Renal cortex interstitium (tissue), 11 donors: Measurements from ENCODE around the gene MAD2L1BP. TPM values are rescaled to one million over a fixed set of nuclear protein-coding genes. Genes with fewer than 3 reads are reported as not detected.
A peak's percentile ranks its signal among the peaks of the same experiment; 100 is the strongest.

Experiments used
- DNase-seq, 11 donors: peaks; one replicate each; pipeline ENCODE4 v3.0.0-alpha.2; 2013; ENCODE audit warnings: low read depth in 9 of 11, low spot score in 4 of 11; ENCODE audit errors: extremely low read depth in 1 of 11
- polyA plus RNA-seq, 3 donors: library from polyadenylated mRNA; unstranded; fragments of 120-200 nt; gene quantifications; one replicate each; pipeline ENCODE4 v1.2.1, GENCODE V29; 2013; ENCODE audit not compliant: insufficient read length in 3 of 3

The MAD2L1BP gene
- polyA plus RNA-seq, 3 donors: 25.4 to 27.9 (median 25.5) TPM

DNA sequence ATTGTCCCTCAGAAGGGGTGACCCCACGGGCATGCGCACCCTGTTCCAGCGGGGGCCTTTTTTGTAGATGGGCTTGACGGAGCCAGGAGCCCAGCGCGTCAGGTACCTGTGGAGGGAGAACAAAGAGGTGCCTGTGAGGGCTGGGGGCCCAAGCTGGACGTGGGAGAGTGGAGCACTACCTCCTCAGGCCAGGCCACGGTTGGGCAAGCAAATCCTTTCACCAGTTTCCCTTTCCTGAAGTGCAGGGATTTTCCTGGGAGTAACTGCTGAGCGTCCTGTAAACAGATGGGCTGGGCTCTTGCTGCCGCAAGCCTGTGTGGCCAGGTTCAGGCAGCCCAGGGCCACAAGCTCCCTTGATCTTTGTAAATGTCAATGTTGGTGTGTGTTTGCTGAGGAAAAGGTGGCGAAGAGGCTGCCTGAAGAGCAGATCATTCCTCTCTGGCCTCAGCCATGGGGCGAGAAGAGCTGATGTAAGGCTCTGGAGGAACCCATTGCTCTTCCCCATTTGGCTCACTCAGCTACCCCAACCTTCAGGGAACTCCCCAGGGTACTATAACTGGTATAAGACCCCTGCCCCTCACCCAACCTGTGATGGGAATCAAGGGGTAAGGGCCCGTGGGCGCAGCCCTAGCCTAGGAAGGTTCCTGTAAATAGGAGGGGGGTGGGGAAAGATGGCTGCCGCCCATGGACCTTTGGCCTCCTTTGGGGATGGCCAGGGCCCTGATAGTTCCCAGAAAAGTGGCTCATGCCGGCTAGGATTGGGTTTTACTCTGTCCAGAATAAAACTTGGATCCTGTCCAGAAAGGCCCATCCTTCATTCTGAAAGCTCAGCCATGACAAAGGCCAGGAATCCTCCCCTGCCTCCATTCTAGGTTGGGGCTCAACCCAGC is 36.4 kb downstream of the MAD2L1BP start:
- no peak for DNase-seq

DNA sequence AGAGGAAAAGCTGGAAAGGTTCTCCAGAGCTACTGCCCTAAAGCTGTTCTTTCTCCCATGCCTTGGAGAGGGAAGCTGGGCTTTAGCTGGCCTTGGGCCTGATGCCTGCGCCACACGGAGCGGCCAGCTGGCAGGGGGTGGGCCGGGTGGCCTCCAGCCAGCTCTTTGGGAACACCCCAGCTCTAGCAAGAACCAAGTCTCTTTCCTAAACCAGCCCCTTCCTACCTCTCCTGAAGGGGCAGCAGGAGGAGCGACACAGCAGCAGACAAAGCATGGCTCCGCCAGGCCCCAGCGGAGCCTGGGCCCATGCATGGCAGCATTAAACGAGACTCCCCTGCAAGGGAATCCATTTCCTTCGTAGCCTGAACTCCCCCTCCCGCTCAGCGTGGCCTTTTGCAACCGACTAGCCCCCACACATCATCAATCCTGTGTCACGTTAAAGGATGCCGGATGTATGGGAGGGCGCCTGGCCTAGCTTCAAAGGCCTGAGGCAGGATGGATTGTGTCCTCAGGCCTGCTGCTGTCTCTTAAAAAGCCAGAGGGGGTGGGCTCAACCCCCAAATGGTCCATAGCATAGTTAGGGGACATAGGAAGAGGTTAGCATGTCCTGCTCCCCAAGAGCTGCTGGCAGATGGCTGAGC is 37.9 kb downstream of the MAD2L1BP start:
- peak in 7 of 11 donors; percentile 62 to 83 (median 79) for DNase-seq

GRCh38 chr6:43674291-43674690 is 38.7 kb downstream of the MAD2L1BP start:
- DNase-seq: no peak

- DNase-seq: no peak
These were observed 39.3 kb downstream of the MAD2L1BP start for GRCh38 chr6:43674921-43675320.

- DNase-seq: no peak
These were observed 41.4 kb downstream of the MAD2L1BP start for GRCh38 chr6:43676962-43677606.

DNA sequence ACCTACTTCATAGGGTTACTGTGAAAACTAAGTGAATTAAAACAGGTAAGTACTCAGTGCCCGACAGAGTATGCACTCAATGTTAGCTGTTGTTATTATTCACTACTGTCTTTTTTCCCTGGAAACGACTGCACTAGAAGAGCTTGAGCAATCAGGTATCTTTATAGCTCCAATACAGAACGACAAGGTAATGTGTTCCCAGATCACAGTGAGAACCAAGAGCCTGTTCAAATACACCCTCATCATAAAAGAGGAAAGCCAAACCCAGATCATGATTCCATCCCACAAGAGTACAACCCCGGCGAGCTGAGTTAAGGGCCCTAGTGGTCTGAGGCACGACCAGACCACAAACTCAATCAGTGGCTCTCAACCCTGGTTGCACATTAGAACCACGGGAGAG is 42.1 kb downstream of the MAD2L1BP start:
- DNase-seq: no peak

DNA sequence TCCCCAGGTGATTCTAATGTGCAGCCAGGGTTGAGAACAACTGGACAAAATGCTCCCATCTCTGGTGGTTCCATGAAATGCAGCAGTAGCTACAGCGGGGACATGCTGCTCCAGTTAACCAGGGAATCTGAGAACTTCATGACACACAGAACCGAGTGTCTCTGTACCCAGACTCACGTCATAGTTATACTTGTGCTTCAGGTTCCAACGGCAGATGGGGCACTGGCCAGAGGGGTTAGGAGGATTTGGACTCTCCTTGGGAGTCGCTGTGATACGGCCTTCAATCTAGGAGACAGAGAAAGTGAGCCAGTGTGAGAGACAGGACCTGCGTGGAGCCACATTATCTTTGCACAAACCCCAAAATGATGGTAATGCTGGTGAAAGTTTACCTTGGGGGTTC is 42.7 kb downstream of the MAD2L1BP start:
- DNase-seq: no peak

- DNase-seq: no peak
These were observed 43.4 kb downstream of the MAD2L1BP start for GRCh38 chr6:43679057-43679456.

DNA sequence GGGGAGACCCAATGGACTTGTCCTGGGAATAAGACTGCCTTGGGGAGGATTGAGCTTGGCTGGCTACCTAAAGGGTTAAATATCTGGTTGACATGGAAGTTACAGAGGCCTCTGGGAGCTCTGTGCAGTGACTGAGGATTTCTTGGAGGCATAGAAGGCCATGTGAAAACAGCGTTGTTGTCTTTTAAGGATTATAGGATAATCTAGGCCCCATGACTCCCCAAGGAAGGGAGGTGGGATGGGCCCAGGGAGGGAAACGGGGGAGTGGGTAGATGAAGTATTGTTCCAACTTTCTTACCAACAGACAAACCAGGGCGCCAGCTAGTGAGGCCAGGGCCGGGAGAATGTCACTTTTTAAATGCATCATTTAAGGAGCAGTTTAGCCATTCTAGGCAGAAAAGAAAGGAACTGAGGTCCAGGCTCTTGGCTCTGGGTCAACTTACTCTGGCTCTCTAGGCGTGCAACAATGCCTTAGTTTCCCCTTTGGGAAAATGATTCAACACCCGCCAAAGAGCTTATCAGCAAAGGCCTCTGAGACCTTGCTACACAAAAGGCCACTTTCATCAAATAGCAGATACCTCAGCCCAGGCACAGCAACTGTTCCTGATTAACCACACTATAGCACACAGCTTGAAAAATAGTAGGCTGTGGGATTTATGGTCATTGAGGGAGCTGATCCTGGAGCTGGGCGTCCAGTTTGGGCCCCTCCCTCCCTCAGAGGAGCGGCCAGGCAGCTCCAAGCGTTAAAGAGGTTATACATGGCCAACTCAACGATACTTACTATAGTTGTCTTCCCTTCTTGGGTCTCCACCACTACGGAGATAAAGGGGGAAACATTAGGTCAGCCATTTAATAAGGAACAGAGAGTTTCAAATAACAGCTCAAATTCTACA is 44.9 kb downstream of the MAD2L1BP start:
- DNase-seq: no peak

DNA sequence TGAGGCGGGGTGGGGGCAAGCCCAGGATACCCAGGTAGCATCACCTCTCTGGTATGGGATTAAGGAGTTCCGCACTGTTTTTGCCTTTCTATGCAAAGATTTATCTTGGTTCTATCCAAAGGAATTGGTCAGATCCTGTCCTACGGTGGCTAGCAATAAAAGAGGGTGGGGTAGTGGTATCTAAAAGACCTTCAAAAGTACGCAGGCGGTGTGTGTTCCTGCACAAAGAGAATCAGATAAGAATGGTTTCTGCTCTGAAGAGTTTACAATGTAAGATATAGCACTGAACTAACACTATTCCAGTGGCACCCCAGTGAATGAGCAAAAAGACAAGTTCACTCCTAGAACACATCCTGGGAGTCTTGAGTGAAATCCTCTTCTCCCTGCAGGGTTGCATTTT is 45.7 kb downstream of the MAD2L1BP start:
- no peak for DNase-seq

DNA sequence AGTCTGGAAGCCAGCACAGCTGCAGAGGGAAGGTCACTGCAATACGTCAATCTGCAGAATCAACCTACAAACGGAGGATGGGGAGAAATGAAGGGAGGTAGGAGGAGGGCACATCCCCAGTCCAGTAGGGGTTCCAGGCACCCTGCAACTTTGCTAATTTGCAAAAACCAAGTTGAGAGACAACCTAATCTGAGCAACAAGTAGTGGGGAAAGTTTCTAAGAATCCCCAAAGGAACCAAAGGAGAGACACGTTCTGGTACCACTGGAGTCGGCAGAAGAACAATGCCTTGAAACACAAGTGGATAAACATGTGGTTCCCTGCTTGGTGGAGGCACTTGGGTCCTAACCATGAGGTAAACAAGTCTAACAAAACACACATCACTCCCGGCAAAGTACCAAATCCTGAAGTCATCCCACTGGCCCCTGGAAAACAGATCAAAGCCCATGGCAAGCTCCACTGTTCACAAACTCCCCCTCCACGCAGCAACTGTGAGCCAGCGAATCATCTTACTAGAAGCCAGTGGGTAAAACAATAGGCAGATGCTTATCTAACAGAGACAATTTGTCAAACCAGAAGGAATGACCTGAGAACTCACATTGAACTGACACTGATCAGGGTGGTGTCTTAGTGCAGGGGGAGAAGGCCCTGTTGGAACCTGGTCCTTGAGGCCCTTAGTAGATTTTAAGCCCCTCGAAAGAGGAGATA is 47.2 kb downstream of the MAD2L1BP start:
- no peak for DNase-seq

- no peak for DNase-seq
These were observed 48.2 kb downstream of the MAD2L1BP start for GRCh38 chr6:43683708-43684455.

GRCh38 chr6:43687079-43687436 is 51.4 kb downstream of the MAD2L1BP start:
- DNase-seq: no peak

GRCh38 chr6:43687437-43688347 is 52.1 kb downstream of the MAD2L1BP start, which contains the start of gene MRPS18A:
Gene MRPS18A (minus strand): TSS chr6:43687791. CDS start chr6:43687779, 12 bp downstream.
- peak in 3 of 11 donors; percentile 67 to 77 (median 74) for DNase-seq

DNA sequence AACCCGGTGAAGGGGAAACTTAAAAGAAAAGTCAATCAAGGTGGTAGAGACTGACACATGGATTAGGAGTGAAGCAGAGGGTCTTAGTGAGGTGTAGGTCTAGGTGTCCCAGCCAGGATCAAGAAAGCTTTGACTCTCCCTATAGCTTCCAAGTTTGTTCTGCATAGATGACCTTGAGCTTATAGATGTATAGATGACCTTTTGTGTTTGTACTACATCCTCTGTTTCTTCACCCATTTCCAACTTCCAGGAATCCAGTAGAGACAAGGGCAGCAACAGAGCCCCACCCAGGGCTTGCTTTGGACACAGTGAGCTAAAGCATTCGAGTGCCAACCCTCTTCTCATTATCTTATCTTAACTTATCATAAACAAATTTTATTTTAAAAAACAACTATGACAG is 53.8 kb downstream of the MAD2L1BP start:
- no peak for DNase-seq
